Endothelial cell of umbilical vein (primary cell): ENCODE measurements around the gene SPOP. TPM values are rescaled to one million over a fixed set of nuclear protein-coding genes. Genes with fewer than 3 reads are reported as not detected.

Source experiments
- BruUV-seq: library from RNA; stranded (reverse); fragments of 400-500 nt; replicated peaks from 2 replicates; lab custom pipeline; 2021; lab: Mats Ljungman, UMichigan
- CTCF ChIA-PET: fragments of 300-600, 350-600 bp; sonication (Branson Sonifier 250); formaldehyde crosslinking; loops from one replicate; lab custom pipeline; 2021; ENCODE audit warnings: antibody characterized with exemption, inconsistent platforms; lab: Charles Lee
- POLR2A ChIA-PET: fragments of 300-600, 350-600 bp; sonication (Branson Sonifier 250); formaldehyde crosslinking; loops from one replicate; lab custom pipeline; 2021; ENCODE audit warnings: antibody characterized with exemption, inconsistent platforms; lab: Charles Lee
- DNase-seq: peaks from one replicate; pipeline ENCODE4 v3.0.0-alpha.2; 2011; ENCODE audit warnings: low read depth, low spot score
- FAIRE-seq: peaks from 2 replicates; lab custom pipeline; 2011; peaks lifted over from hg19 to GRCh38; lab: Jason Lieb, UNC
- H2AFZ ChIP-seq: 2 replicates; pipeline ENCODE4 v1.6.0; 2012; ENCODE audit warnings: low read depth, low read length, control low read depth, inconsistent platforms
- H3K27ac ChIP-seq: 2 replicates; pipeline ENCODE4 v1.5.1; 2011; ENCODE audit warnings: low read depth, mild to moderate bottlenecking, control low read depth, low read length, moderate library complexity; ENCODE audit not compliant: insufficient read depth
- H3K27me3 ChIP-seq, 2 experiments: 2 replicates each; pipeline versions ENCODE4 v1.6.0 to v1.6.1; 2011; ENCODE audit warnings: low read length in 2 of 2, mixed read lengths in 1 of 2; ENCODE audit not compliant: control insufficient read depth in 2 of 2, insufficient read depth in 2 of 2
- H3K36me3 ChIP-seq, 2 experiments: 2 replicates in 1 of 2; 3 replicates in 1 of 2; pipeline ENCODE4 v1.5.1; 2011; ENCODE audit warnings: low read length in 2 of 2, mild to moderate bottlenecking in 1 of 2, moderate library complexity in 1 of 2; ENCODE audit not compliant: control insufficient read depth in 2 of 2, insufficient read depth in 2 of 2; ENCODE audit errors: extremely low read depth in 1 of 2
- H3K4me1 ChIP-seq: 3 replicates; pipeline ENCODE4 v1.5.1; 2011; ENCODE audit warnings: mild to moderate bottlenecking, low read length; ENCODE audit not compliant: control insufficient read depth, insufficient read depth; ENCODE audit errors: extremely low read depth
- H3K4me2 ChIP-seq: 2 replicates; pipeline ENCODE4 v1.6.1; 2011; ENCODE audit warnings: low read length, control low read depth, mixed read lengths; ENCODE audit not compliant: insufficient read depth
- H3K4me3 ChIP-seq, 3 experiments: fragments of 200-600 bp in 1 of 3; sonication (generic), shearing (Covaris generic) in 1 of 3; replicated peaks in 1 of 3; 2 replicates each; pipeline ENCODE4 v1.5.1; 2011 to 2016; ENCODE audit warnings: control low read depth in 3 of 3, low read length in 3 of 3, mild to moderate bottlenecking in 2 of 3, inconsistent platforms in 1 of 3, low read depth in 1 of 3, moderate library complexity in 1 of 3; ENCODE audit not compliant: insufficient read depth in 1 of 3
- H3K79me2 ChIP-seq: 2 replicates; pipeline ENCODE4 v1.6.0; 2012; ENCODE audit warnings: low read length, inconsistent platforms; ENCODE audit not compliant: control insufficient read depth, insufficient read depth
- H3K9ac ChIP-seq: replicated peaks from 2 replicates; pipeline ENCODE3; 2011; ENCODE audit warnings: low read length, control low read depth; ENCODE audit not compliant: insufficient read depth; ENCODE audit errors: extremely low read depth
- H3K9me1 ChIP-seq: replicated peaks from 3 replicates; pipeline ENCODE4 v1.6.0; 2011; ENCODE audit warnings: mild to moderate bottlenecking, low read length; ENCODE audit not compliant: control insufficient read depth, insufficient read depth; ENCODE audit errors: extremely low read depth
- H3K9me3 ChIP-seq: replicated peaks from 2 replicates; pipeline ENCODE4 v1.5.1; 2012; ENCODE audit warnings: low read length, inconsistent platforms; ENCODE audit not compliant: control insufficient read depth, insufficient read depth
- H4K20me1 ChIP-seq: replicated peaks from 2 replicates; pipeline ENCODE3; 2011; ENCODE audit warnings: mild to moderate bottlenecking, low read length; ENCODE audit not compliant: control insufficient read depth, insufficient read depth; ENCODE audit errors: extremely low read depth
- CTCF ChIP-seq, 2 donors: IDR thresholded peaks; 1 replicate in 1 of 2; 2 replicates in 1 of 2; pipeline ENCODE4 v1.5.1; 2011; ENCODE audit warnings: low read length in 2 of 2, mild to moderate bottlenecking in 2 of 2, moderate library complexity in 2 of 2, control low read depth in 1 of 2, inconsistent platforms in 1 of 2, low read depth in 1 of 2; ENCODE audit not compliant: insufficient read depth in 1 of 2; ENCODE audit errors: extremely low read depth in 1 of 2
- EZH2 ChIP-seq: IDR thresholded peaks from 2 replicates; pipeline ENCODE4 v1.6.1; 2012; ENCODE audit warnings: borderline replicate concordance, low read depth, mild to moderate bottlenecking, moderate library complexity, low read length, inconsistent platforms; ENCODE audit not compliant: severe bottlenecking
- FOS ChIP-seq: IDR thresholded peaks from 2 replicates; pipeline ENCODE4 v1.6.1; 2011; ENCODE audit warnings: mild to moderate bottlenecking, low read length, moderate library complexity, borderline replicate concordance; ENCODE audit not compliant: insufficient read depth
- GATA2 ChIP-seq: IDR thresholded peaks from 2 replicates; pipeline ENCODE4 v1.7.0; 2011; ENCODE audit warnings: low read depth, mild to moderate bottlenecking, moderate library complexity, mixed read lengths, low read length; ENCODE audit not compliant: insufficient read length, insufficient read depth
- JUN ChIP-seq: IDR thresholded peaks from 2 replicates; pipeline ENCODE4 v1.6.1; 2011; ENCODE audit warnings: borderline replicate concordance, low read depth; ENCODE audit not compliant: insufficient read length, insufficient read depth
- MAX ChIP-seq: IDR thresholded peaks from 2 replicates; pipeline ENCODE4 v1.6.1; 2011; ENCODE audit not compliant: insufficient read depth, insufficient read length
- MYC ChIP-seq: IDR thresholded peaks from one replicate; pipeline ENCODE4 v1.6.1; 2011; ENCODE audit warnings: mild to moderate bottlenecking, low read depth, low read length
- POLR2A ChIP-seq: IDR thresholded peaks from 2 replicates; pipeline ENCODE4 v1.6.1; 2012; ENCODE audit warnings: low read depth, mild to moderate bottlenecking, control low read depth, low read length
- POLR2AphosphoS5 ChIP-seq: IDR thresholded peaks from 2 replicates; pipeline ENCODE4 v1.6.1; 2012; ENCODE audit warnings: low read depth, mild to moderate bottlenecking, control low read depth, low read length, moderate library complexity; ENCODE audit not compliant: insufficient read depth
- dilution Hi-C: fragments of 300-500 bp; cut with MboI; formaldehyde crosslinking; loops from one replicate; pipeline ENCODE4 v1.15.0; 2019; ENCODE audit warnings: low sequenced_read_pairs; ENCODE audit not compliant: extremely low pct_ligation_motif_present
- intact Hi-C: fragments of 100-400 bp; cut with micrococcal nuclease; formaldehyde crosslinking; loops from one replicate; pipeline ENCODE4 v1.10.0; 2022
- polyA plus RNA-seq, 4 experiments: library from polyadenylated mRNA; depleted of rRNA in 3 of 4; stranded (reverse) in 3 of 4; unstranded in 1 of 4; fragments of >200 nt; gene quantifications; 2 replicates each; pipeline versions ENCODE4 v1.2.1 to v1.2.3, GENCODE V29; 2011 to 2012; ENCODE audit warnings: missing spikeins in 1 of 4
- total RNA-seq: library from RNA; stranded (reverse); gene quantifications from 2 replicates; pipeline ENCODE4 v1.2.3, GENCODE V29; 2021

The SPOP gene
- total and polyA plus RNA-seq, 2 donors (not counting 3 experiments of a cell fraction or from before 2014, with no cell fraction given), result 46.9 to 61.0 TPM

GRCh38 chr17:49696233-49696761 is 18.4 kb upstream of the SPOP start:
- no peak overlapping the region for H3K9ac ChIP-seq
- no peak overlapping the region for H3K27ac ChIP-seq
- BruUV-seq, result no TSS peak
- POLR2A ChIA-PET, result no interaction called here
- TF ChIP-seq EZH2, result no peak
- CTCF ChIA-PET, result interaction anchor here (0.8 to 24.3 kb wide), 21 partner anchors 8 to 302 kb away, joined by 3 to 786 read pairs (median 5); partner anchors contain the start of genes NXPH3 and SLC35B1
- no peak for DNase-seq
- peaks cover 0 to 9% of the 10 kb centered on the region in 2 experiments for H3K36me3 ChIP-seq
- H3K27me3 ChIP-seq, result no peaks in the 10 kb centered on the region
- dilution Hi-C loops, result no loop called here
- H2AFZ ChIP-seq, result no peak overlapping the region
- H3K79me2 ChIP-seq, result no peaks in the 10 kb centered on the region
- H3K4me1 ChIP-seq, result peaks cover 9% of the 10 kb centered on the region
- H3K4me3 ChIP-seq, result no peak overlapping the region
- H3K9me3 ChIP-seq, result no peaks in the 10 kb centered on the region
- intact Hi-C loops, result no loop called here
- no peaks in the 10 kb centered on the region for H4K20me1 ChIP-seq
- no peaks in the 10 kb centered on the region for H3K9me1 ChIP-seq
- H3K4me2 ChIP-seq, result no peak overlapping the region
- FAIRE-seq, result no peak

- no peaks in the 10 kb centered on the region for H4K20me1 ChIP-seq
- H3K4me2 ChIP-seq, result no peak overlapping the region
- dilution Hi-C loops, result no loop called here
- H3K27me3 ChIP-seq, result no peaks in the 10 kb centered on the region
- H3K4me1 ChIP-seq, result peaks cover 14% of the 10 kb centered on the region
- no peak overlapping the region for H3K9ac ChIP-seq
- H3K4me3 ChIP-seq, result no peak overlapping the region
- intact Hi-C loops, result loop anchor here (1.0 kb wide), 2 partner anchors 120 to 127 kb away; partner anchors contain the start of gene NXPH3
- DNase-seq (no peak), FAIRE-seq (no peak)
- H3K27ac ChIP-seq, result no peak overlapping the region
- H3K36me3 ChIP-seq, result peaks cover 0 to 5% of the 10 kb centered on the region in 2 experiments
- BruUV-seq, result no TSS peak
- H3K9me3 ChIP-seq, result no peaks in the 10 kb centered on the region
- ChIA-PET POLR2A (interaction anchor here (0.6 kb wide), 1 partner anchor 11 kb away, joined by 11 read pairs; no protein-coding TSS in a partner anchor), CTCF (interaction anchor here (0.8 to 24.3 kb wide), 22 partner anchors 8 to 303 kb away, joined by 3 to 786 read pairs (median 4); partner anchors contain the start of genes NXPH3 and SLC35B1)
- H3K79me2 ChIP-seq, result no peaks in the 10 kb centered on the region
- H3K9me1 ChIP-seq, result no peaks in the 10 kb centered on the region
- TF ChIP-seq MYC (no peak), POLR2AphosphoS5 (no peak), GATA2 (no peak), MAX (no peak), JUN (no peak), CTCF (IDR thresholded peaks at IDR 0.05; ENCODE audit: extremely low read depth in 1 of 2, insufficient read depth in 1 of 2, low read depth in 1 of 2, low read length in 2 of 2) (no peak), POLR2A (no peak), EZH2 (no peak), FOS (no peak)
- H2AFZ ChIP-seq, result no peak overlapping the region
Observed at GRCh38 chr17:49695698-49696232, 17.9 kb upstream of the SPOP start.
